IMR-90 (cell line): ENCODE measurements around the gene RBM44. TPM values are rescaled to one million over a fixed set of nuclear protein-coding genes. Genes with fewer than 3 reads are reported as not detected.

Source experiments
- ATAC-seq: fragments of 200-7000 bp; cut with Tn5 transposase; 2 replicates; pipeline ENCODE4 v1.9.1; 2020; ENCODE audit warnings: low read depth, mild to moderate bottlenecking, moderate library complexity
- BruUV-seq: library from RNA; stranded (reverse); fragments of 400-500 nt; replicated peaks from 2 replicates; lab custom pipeline; 2021; lab: Mats Ljungman, UMichigan
- CTCF ChIA-PET: fragments of 300-600 bp; formaldehyde crosslinking; extraction: SDS; loops from one replicate; lab custom pipeline; 2021; ENCODE audit warnings: antibody characterized with exemption; lab: Yijun Ruan, JAX
- POLR2A ChIA-PET: fragments of 300-600 bp; sonication (Branson Sonifier 250); formaldehyde crosslinking; loops from one replicate; lab custom pipeline; 2022; ENCODE audit warnings: antibody characterized with exemption; ENCODE audit not compliant: unreplicated experiment; lab: Charles Lee
- DNase-seq: peaks from one replicate; pipeline ENCODE4 v3.0.0; 2013
- H2AFZ ChIP-seq: replicated peaks from 2 replicates; pipeline ENCODE3; 2013; ENCODE audit warnings: low read length, mild to moderate bottlenecking; ENCODE audit not compliant: poor library complexity
- H2AK5ac ChIP-seq: 2 replicates; pipeline ENCODE4 v1.6.1; 2013; ENCODE audit warnings: low read depth, low read length, inconsistent platforms
- H2AK9ac ChIP-seq: replicated peaks from 2 replicates; pipeline ENCODE3; 2013; ENCODE audit warnings: mild to moderate bottlenecking, low read depth, low read length, moderate library complexity; ENCODE audit not compliant: poor library complexity
- H2BK120ac ChIP-seq: 2 replicates; pipeline ENCODE4 v1.6.1; 2013; ENCODE audit warnings: low read depth, low read length, inconsistent platforms
- H2BK15ac ChIP-seq: 3 replicates; pipeline ENCODE4 v1.6.1; 2013; ENCODE audit warnings: low read depth, low read length, inconsistent platforms
- H2BK20ac ChIP-seq: 2 replicates; pipeline ENCODE4 v1.6.1; 2013; ENCODE audit warnings: low read depth, mild to moderate bottlenecking, inconsistent platforms, low read length, moderate library complexity
- H2BK5ac ChIP-seq: 2 replicates; pipeline ENCODE4 v1.6.1; 2013; ENCODE audit warnings: mild to moderate bottlenecking, low read depth, low read length, inconsistent platforms; ENCODE audit not compliant: poor library complexity, severe bottlenecking
- H3K14ac ChIP-seq: replicated peaks from 2 replicates; pipeline ENCODE4 v1.6.1; 2013; ENCODE audit warnings: low read depth, low read length, inconsistent platforms
- H3K18ac ChIP-seq: 2 replicates; pipeline ENCODE4 v1.6.1; 2013; ENCODE audit warnings: low read depth, low read length, control low read depth
- H3K23ac ChIP-seq: 2 replicates; pipeline ENCODE4 v1.6.1; 2013; ENCODE audit warnings: low read depth, low read length, inconsistent platforms
- H3K27ac ChIP-seq: 2 replicates; pipeline ENCODE4 v1.5.1; 2013; ENCODE audit warnings: mild to moderate bottlenecking, control low read depth, low read length; ENCODE audit not compliant: insufficient read depth
- H3K27me3 ChIP-seq: 2 replicates; pipeline ENCODE4 v1.6.1; 2013; ENCODE audit warnings: low read length; ENCODE audit not compliant: control insufficient read depth, insufficient read depth
- H3K36me3 ChIP-seq: 2 replicates; pipeline ENCODE4 v1.6.1; 2013; ENCODE audit warnings: low read length, mixed read lengths; ENCODE audit not compliant: control insufficient read depth, insufficient read depth
- H3K4ac ChIP-seq: 2 replicates; pipeline ENCODE4 v1.6.1; 2013; ENCODE audit warnings: low read depth, low read length, inconsistent platforms
- H3K4me1 ChIP-seq: 2 replicates; pipeline ENCODE4 v1.6.1; 2013; ENCODE audit warnings: low read length, mixed read lengths; ENCODE audit not compliant: control insufficient read depth, insufficient read depth
- H3K4me2 ChIP-seq: 2 replicates; pipeline ENCODE4 v1.6.1; 2013; ENCODE audit warnings: low read depth, mild to moderate bottlenecking, control low read depth, low read length, moderate library complexity
- H3K4me3 ChIP-seq: 2 replicates; pipeline ENCODE4 v1.5.1; 2013; ENCODE audit warnings: low read depth, mild to moderate bottlenecking, control low read depth, low read length, moderate library complexity; ENCODE audit not compliant: insufficient read depth
- H3K56ac ChIP-seq: 2 replicates; pipeline ENCODE4 v1.6.1; 2013; ENCODE audit warnings: low read length, inconsistent platforms; ENCODE audit not compliant: insufficient read depth; ENCODE audit errors: extremely low read depth
- H3K79me1 ChIP-seq, 2 experiments: 2 replicates each; pipeline ENCODE4 v1.6.1; 2013; ENCODE audit warnings: low read length in 2 of 2, inconsistent platforms in 1 of 2, low read depth in 1 of 2
- H3K9ac ChIP-seq: 2 replicates; pipeline ENCODE4 v1.6.1; 2013; ENCODE audit warnings: low read depth, low read length, control low read depth
- H3K9me1 ChIP-seq: 2 replicates; pipeline ENCODE4 v1.6.1; 2013; ENCODE audit warnings: low read length, inconsistent platforms; ENCODE audit not compliant: insufficient read depth
- H3K9me3 ChIP-seq: 2 replicates; pipeline ENCODE4 v1.6.1; 2013; ENCODE audit warnings: low read length; ENCODE audit not compliant: control insufficient read depth, insufficient read depth
- H4K20me1 ChIP-seq: 2 replicates; pipeline ENCODE4 v1.6.1; 2013; ENCODE audit warnings: low read length, inconsistent platforms; ENCODE audit not compliant: insufficient read depth
- H4K5ac ChIP-seq: 2 replicates; pipeline ENCODE4 v1.6.1; 2013; ENCODE audit warnings: mild to moderate bottlenecking, low read depth, low read length, control low read depth
- H4K8ac ChIP-seq, 2 experiments: 2 replicates each; pipeline ENCODE4 v1.6.1; 2013; ENCODE audit warnings: low read depth in 2 of 2, low read length in 2 of 2, control low read depth in 1 of 2, inconsistent platforms in 1 of 2
- H4K91ac ChIP-seq: 2 replicates; pipeline ENCODE4 v1.6.1; 2013; ENCODE audit warnings: low read depth, low read length, inconsistent platforms; ENCODE audit not compliant: insufficient read depth
- BHLHE40 ChIP-seq: fragments of 150-350 bp; IDR thresholded peaks from 2 replicates; pipeline ENCODE4 v1.6.1; 2016; ENCODE audit warnings: mild to moderate bottlenecking, low read depth, low read length
- CEBPB ChIP-seq: IDR thresholded peaks from 2 replicates; pipeline ENCODE4 v1.6.1; 2012; ENCODE audit warnings: low read depth, low read length, improper control_type of control experiment
- CHD1 ChIP-seq: IDR thresholded peaks from 2 replicates; pipeline ENCODE4 v1.6.1; 2012; ENCODE audit warnings: low read depth, low read length, improper control_type of control experiment
- CTCF ChIP-seq: conservative IDR thresholded peaks from 2 replicates; pipeline ENCODE4 v1.5.1; 2012; ENCODE audit warnings: mild to moderate bottlenecking, low read depth, low read length, improper control_type of control experiment
- ELK1 ChIP-seq: fragments of 150-350 bp; IDR thresholded peaks from 2 replicates; pipeline ENCODE4 v1.6.1; 2016; ENCODE audit warnings: low read depth, mild to moderate bottlenecking, low read length, moderate library complexity, borderline replicate concordance
- FOS ChIP-seq: fragments of 150-350 bp; IDR thresholded peaks from 2 replicates; pipeline ENCODE4 v1.6.1; 2016; ENCODE audit warnings: low read depth, low read length
- MAFK ChIP-seq: IDR thresholded peaks from 2 replicates; pipeline ENCODE4 v1.6.1; 2012; ENCODE audit warnings: low read depth, low read length, improper control_type of control experiment
- MAZ ChIP-seq: IDR thresholded peaks from 2 replicates; pipeline ENCODE4 v1.6.1; 2012; ENCODE audit warnings: low read depth, mild to moderate bottlenecking, low read length, improper control_type of control experiment, moderate library complexity, borderline replicate concordance
- MXI1 ChIP-seq: IDR thresholded peaks from 2 replicates; pipeline ENCODE4 v1.6.1; 2012; ENCODE audit warnings: low read depth, mild to moderate bottlenecking, low read length, moderate library complexity, borderline replicate concordance
- NFE2L2 ChIP-seq: fragments of 150-350 bp; IDR thresholded peaks from 2 replicates; pipeline ENCODE4 v1.6.1; 2016; ENCODE audit warnings: low read depth, mild to moderate bottlenecking, low read length
- POLR2A ChIP-seq: IDR thresholded peaks from 2 replicates; pipeline ENCODE4 v1.6.1; 2012; ENCODE audit warnings: mild to moderate bottlenecking, low read depth, low read length
- RAD21 ChIP-seq: IDR thresholded peaks from 2 replicates; pipeline ENCODE4 v1.6.1; 2012; ENCODE audit warnings: low read length, improper control_type of control experiment
- RCOR1 ChIP-seq: IDR thresholded peaks from 2 replicates; pipeline ENCODE4 v1.6.1; 2012; ENCODE audit warnings: mild to moderate bottlenecking, low read length, improper control_type of control experiment; ENCODE audit not compliant: insufficient replicate concordance
- RFX5 ChIP-seq: IDR thresholded peaks from 2 replicates; pipeline ENCODE4 v1.8.0; 2012; ENCODE audit warnings: low read depth, mild to moderate bottlenecking, low read length, moderate library complexity
- SMC3 ChIP-seq: fragments of 150-350 bp; IDR thresholded peaks from 2 replicates; pipeline ENCODE4 v1.6.1; 2016; ENCODE audit warnings: low read depth, mild to moderate bottlenecking, antibody characterized with exemption, low read length, moderate library complexity
- USF2 ChIP-seq: fragments of 150-350 bp; IDR thresholded peaks from 2 replicates; pipeline ENCODE4 v1.6.1; 2017; ENCODE audit warnings: mild to moderate bottlenecking, antibody characterized with exemption, low read length, low read depth
- WGBS, 2 experiments: methylation state at CpG; one replicate each; pipeline versions ENCODE4 v1.1.5 to v1.1.7; 2013; ENCODE audit warnings: missing lambda C conversion rate in 2 of 2; ENCODE audit not compliant: insufficient read length in 1 of 2; ENCODE audit errors: extremely low coverage in 2 of 2; 5-methylcytosine and 5-hydroxymethylcytosine counted together
- dilution Hi-C: fragments of 300-500 bp; cut with HindIII; formaldehyde crosslinking; loops from one replicate; pipeline ENCODE4 v1.14.3; 2018; ENCODE audit warnings: low sequenced_read_pairs; ENCODE audit not compliant: unreplicated experiment
- in situ Hi-C: fragments of 300-500 bp; cut with MboI; formaldehyde crosslinking; loops from 3 replicates; pipeline ENCODE4 v1.14.3; 2019; ENCODE audit warnings: low sequenced_read_pairs, inconsistent platforms, mixed read lengths
- intact Hi-C: fragments of 100-400 bp; cut with micrococcal nuclease; formaldehyde crosslinking; loops from 2 replicates; pipeline ENCODE4 v1.10.0; 2022
- polyA plus RNA-seq, 3 experiments: library from polyadenylated mRNA; depleted of rRNA; stranded (reverse); fragments of >200 nt; gene quantifications; 2 replicates each; pipeline ENCODE4 v1.2.3, GENCODE V29; 2012; ENCODE audit warnings: low replicate concordance in 1 of 3
- total RNA-seq: library from RNA; depleted of rRNA; stranded (reverse); fragments of >200 nt; gene quantifications from 2 replicates; pipeline ENCODE4 v1.2.3, GENCODE V29; 2012

The RBM44 gene
- total and polyA plus RNA-seq, 2 of the 4 experiments (the other 2 are of a cell fraction): 0.14 to 0.18 TPM

- ChIA-PET CTCF (interaction anchor here (0.7 to 2.9 kb wide), 8 partner anchors 46 to 406 kb away, joined by 3 to 21 read pairs (median 4); no protein-coding TSS in a partner anchor), POLR2A (no interaction called here)
- Histone ChIP-seq H3K18ac (no peak overlapping the region), H3K79me1 (peaks cover 0 to 1% of the 10 kb centered on the region in 2 experiments; a peak in 1 of 4 replicates), H2BK120ac (peak overlapping the region; percentile 37), H3K4ac (0 out of 2 replicates have a peak overlapping the region, but pooled peaks have one; percentile 49), H2AK5ac (0 out of 2 replicates have a peak overlapping the region, but pooled peaks have one; percentile 8), H4K91ac (peak overlapping the region; percentile 7), H3K14ac (no peak overlapping the region), H4K5ac (no peak overlapping the region; the same call in 1 of the 2 replicates), H2AK9ac (peak overlapping the region; percentile 1), H4K20me1 (no peaks in the 10 kb centered on the region), H4K8ac (peak overlapping the region in 1 of 2 experiments; percentile 56; a peak in 1 of 4 replicates), H3K4me1 (peaks cover 6% of the 10 kb centered on the region; the same call in 1 of the 2 replicates), H3K4me3 (peak overlapping the region; percentile 42; the same call in 1 of the 2 replicates), H3K56ac (no peak overlapping the region), H2AFZ (peak overlapping the region; percentile 87), H3K4me2 (peak overlapping the region; percentile 35), H3K36me3 (no peaks in the 10 kb centered on the region), H3K9me3 (no peaks in the 10 kb centered on the region), H3K9ac (no peak overlapping the region), H3K27me3 (no peaks in the 10 kb centered on the region; the same call in 1 of the 2 replicates), H3K27ac (no peak overlapping the region), H2BK15ac (no peak overlapping the region), H2BK20ac (no peak overlapping the region), H3K9me1 (0 out of 2 replicates have a peak, but pooled peaks cover 1% of the 10 kb centered on the region), H3K23ac (no peak overlapping the region), H2BK5ac (no peak overlapping the region)
- 51% methylated on average over 7 of the region's 15 CpGs; no CpG with 5 or more reads in 1 of the 2 experiments for WGBS, 2 experiments
- TF ChIP-seq MAZ: no peak
- TF ChIP-seq USF2: no peak
- no peak for TF ChIP-seq NFE2L2
- no peak for TF ChIP-seq MAFK
- TF ChIP-seq RAD21: no peak
- TF ChIP-seq CTCF: no peak
- TF ChIP-seq ELK1: no peak
- TF ChIP-seq MXI1: no peak
- TF ChIP-seq RFX5: no peak
- TF ChIP-seq RCOR1: no peak
- TF ChIP-seq POLR2A: no peak
- TF ChIP-seq BHLHE40: no peak
- no peak for TF ChIP-seq CHD1
- no peak for TF ChIP-seq SMC3
- TF ChIP-seq CEBPB: no peak
- TF ChIP-seq FOS: no peak
- DNase-seq (no peak), ATAC-seq (no peak)
- in situ Hi-C loops (loop anchor here (5.0 kb wide), 1 partner anchor 403 kb away; no protein-coding TSS in a partner anchor), intact Hi-C loops (loop anchor here (2.0 to 5.0 kb wide), 3 partner anchors 108 to 263 kb away; partner anchors contain the start of gene UBE2F), dilution Hi-C loops (no loop called here)
- no TSS peak for BruUV-seq
These were observed 60.5 kb downstream of the RBM44 start for GRCh38 chr2:237859082-237859433.
